T-helper 1 cell treated with Interleukin-12 subunit alpha and Interleukin-12 subunit beta and Interleukin-4 antibody, amounts not matched to agents 30 μg/mL and 1 μg/mL, for 36 hours (primary cell): ENCODE measurements around the gene GAB2.
A peak's percentile ranks its signal among the peaks of the same experiment; 100 is the strongest.

Experiments
- H3K27ac Mint-ChIP-seq: one replicate; pipeline ENCODE4 v1.8.0; 2021; ENCODE audit warnings: mild to moderate bottlenecking, mixed read lengths
- H3K27me3 Mint-ChIP-seq: one replicate; pipeline ENCODE4 v1.8.0; 2021; ENCODE audit warnings: low read depth, mixed read lengths
- H3K36me3 Mint-ChIP-seq: one replicate; pipeline ENCODE4 v1.8.0; 2021; ENCODE audit warnings: low read depth, mixed read lengths
- H3K4me1 Mint-ChIP-seq: one replicate; pipeline ENCODE4 v1.8.0; 2021; ENCODE audit warnings: low read depth, mixed read lengths
- H3K4me3 Mint-ChIP-seq: one replicate; pipeline ENCODE4 v1.8.0; 2021; ENCODE audit warnings: mild to moderate bottlenecking, moderate library complexity, mixed read lengths
- H3K9me3 Mint-ChIP-seq: one replicate; pipeline ENCODE4 v1.8.0; 2021; ENCODE audit warnings: mixed read lengths

The GAB2 gene

DNA sequence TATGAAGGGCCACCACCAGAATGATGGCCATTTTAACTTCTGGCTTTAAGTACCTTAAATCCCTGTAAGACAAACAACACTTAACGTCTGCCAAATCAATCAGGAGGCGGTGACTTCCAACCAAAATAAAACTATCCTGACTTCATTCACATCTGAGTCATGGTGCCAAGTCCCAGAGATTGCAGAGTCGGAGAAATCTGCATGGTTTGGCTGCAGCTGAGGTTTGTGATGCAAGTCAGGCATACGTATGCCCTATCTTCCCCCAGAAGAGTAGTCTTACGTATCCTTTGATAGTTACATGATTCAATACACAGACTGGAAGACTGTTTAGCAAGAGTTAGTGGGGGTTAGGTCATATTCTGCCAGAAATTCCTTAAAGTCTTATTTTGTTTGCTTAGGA is 1.7 kb upstream of the GAB2 start:
- H3K9me3 Mint-ChIP-seq, result no peaks in the 10 kb centered on the region
- H3K4me1 Mint-ChIP-seq, result peaks cover 57% of the 10 kb centered on the region
- peaks cover 14% of the 10 kb centered on the region for H3K36me3 Mint-ChIP-seq
- H3K27me3 Mint-ChIP-seq, result peaks cover 27% of the 10 kb centered on the region
- H3K4me3 Mint-ChIP-seq, result peak overlapping the region; percentile 80
- H3K27ac Mint-ChIP-seq, result peak overlapping the region; percentile 58

- Mint-ChIP-seq H3K4me1 (peaks cover 54% of the 10 kb centered on the region), H3K27me3 (peaks cover 27% of the 10 kb centered on the region), H3K27ac (peak overlapping the region; percentile 79), H3K9me3 (no peaks in the 10 kb centered on the region), H3K36me3 (peaks cover 12% of the 10 kb centered on the region), H3K4me3 (peak overlapping the region; percentile 80)
These were observed 1.1 kb upstream of the GAB2 start for GRCh38 chr11:78418584-78419211.

DNA sequence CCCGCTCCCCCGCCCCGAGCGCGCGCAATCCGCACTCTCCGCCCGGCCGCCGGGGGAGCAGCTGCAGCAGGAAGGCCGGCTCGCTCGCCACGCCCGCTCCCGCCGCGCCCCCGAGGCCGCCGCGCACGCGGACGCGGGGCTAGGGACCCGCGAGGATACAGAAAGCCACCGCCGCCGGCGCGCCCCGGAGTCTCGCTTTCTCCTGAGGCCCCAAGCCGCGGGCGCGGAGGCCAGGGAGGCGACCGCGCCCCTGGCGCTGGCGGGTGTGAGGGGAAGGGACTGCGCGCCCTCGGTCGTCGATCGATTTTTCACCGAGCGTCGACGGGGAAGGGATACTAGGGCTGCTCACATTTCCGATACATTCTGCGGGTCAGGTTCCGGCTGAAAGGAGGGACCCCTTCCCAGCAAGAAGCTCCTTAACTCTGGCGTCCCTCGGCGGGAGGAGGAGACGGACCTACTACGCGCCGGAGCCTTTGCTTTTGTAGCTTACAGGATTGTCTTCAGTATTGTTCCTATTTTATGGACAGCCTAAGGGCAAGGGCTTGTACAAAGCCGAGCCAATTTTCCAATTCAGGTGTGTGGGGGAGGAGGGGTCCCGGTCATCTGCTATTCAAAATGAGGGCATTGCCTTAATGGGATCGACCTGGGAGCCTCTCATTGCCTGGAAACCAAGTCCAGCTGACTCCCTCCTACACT is 416 bp upstream of the GAB2 start:
- H3K36me3 Mint-ChIP-seq, result peaks cover 17% of the 10 kb centered on the region
- H3K27me3 Mint-ChIP-seq, result peaks cover 25% of the 10 kb centered on the region
- no peaks in the 10 kb centered on the region for H3K9me3 Mint-ChIP-seq
- peak overlapping the region; percentile 80 for H3K4me3 Mint-ChIP-seq
- H3K4me1 Mint-ChIP-seq, result peaks cover 59% of the 10 kb centered on the region
- peak overlapping the region; percentile 79 for H3K27ac Mint-ChIP-seq

GRCh38 chr11:78416285-78417174 is 1.1 kb downstream of the GAB2 start:
- H3K4me1 Mint-ChIP-seq, result peaks cover 63% of the 10 kb centered on the region
- peaks cover 23% of the 10 kb centered on the region for H3K36me3 Mint-ChIP-seq
- H3K9me3 Mint-ChIP-seq, result no peaks in the 10 kb centered on the region
- H3K4me3 Mint-ChIP-seq, result peak overlapping the region; percentile 98
- peaks cover 24% of the 10 kb centered on the region for H3K27me3 Mint-ChIP-seq
- peak overlapping the region; percentile 95 for H3K27ac Mint-ChIP-seq

GRCh38 chr11:78415338-78415737 is 2.3 kb downstream of the GAB2 start:
- peak overlapping the region; percentile 70 for H3K4me3 Mint-ChIP-seq
- peak overlapping the region; percentile 64 for H3K27ac Mint-ChIP-seq
- H3K27me3 Mint-ChIP-seq, result peaks cover 23% of the 10 kb centered on the region
- H3K9me3 Mint-ChIP-seq, result peaks cover 3% of the 10 kb centered on the region
- peaks cover 24% of the 10 kb centered on the region for H3K36me3 Mint-ChIP-seq
- peaks cover 53% of the 10 kb centered on the region for H3K4me1 Mint-ChIP-seq

- Mint-ChIP-seq H3K4me3 (no peak overlapping the region), H3K4me1 (peaks cover 49% of the 10 kb centered on the region), H3K36me3 (peaks cover 28% of the 10 kb centered on the region), H3K9me3 (peaks cover 12% of the 10 kb centered on the region), H3K27me3 (peaks cover 18% of the 10 kb centered on the region), H3K27ac (no peak overlapping the region)
These were observed 3.1 kb downstream of the GAB2 start for GRCh38 chr11:78414321-78415051.

DNA sequence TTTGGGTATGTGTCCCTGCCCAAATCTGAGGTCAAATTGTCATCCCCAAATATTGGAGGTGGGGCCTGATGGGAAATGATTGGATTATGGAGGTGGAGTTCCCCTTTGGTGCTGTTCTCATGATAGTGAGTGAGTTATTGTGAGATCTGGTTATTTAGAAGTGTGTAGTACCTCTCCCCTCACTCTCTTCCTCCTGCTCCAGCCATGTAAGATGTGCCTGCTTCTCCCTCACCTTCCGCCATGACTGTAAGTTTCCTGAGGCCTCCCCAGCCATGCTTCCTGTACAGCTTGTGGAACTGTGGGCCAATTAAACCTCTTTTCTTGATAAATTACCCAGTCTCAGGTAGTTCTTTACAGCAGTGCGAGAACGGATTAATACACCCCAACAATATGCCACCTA is 9.0 kb downstream of the GAB2 start:
- no peaks in the 10 kb centered on the region for H3K27me3 Mint-ChIP-seq
- peaks cover 49% of the 10 kb centered on the region for H3K36me3 Mint-ChIP-seq
- peaks cover 33% of the 10 kb centered on the region for H3K4me1 Mint-ChIP-seq
- no peak overlapping the region for H3K27ac Mint-ChIP-seq
- no peak overlapping the region for H3K4me3 Mint-ChIP-seq
- peaks cover 35% of the 10 kb centered on the region for H3K9me3 Mint-ChIP-seq

DNA sequence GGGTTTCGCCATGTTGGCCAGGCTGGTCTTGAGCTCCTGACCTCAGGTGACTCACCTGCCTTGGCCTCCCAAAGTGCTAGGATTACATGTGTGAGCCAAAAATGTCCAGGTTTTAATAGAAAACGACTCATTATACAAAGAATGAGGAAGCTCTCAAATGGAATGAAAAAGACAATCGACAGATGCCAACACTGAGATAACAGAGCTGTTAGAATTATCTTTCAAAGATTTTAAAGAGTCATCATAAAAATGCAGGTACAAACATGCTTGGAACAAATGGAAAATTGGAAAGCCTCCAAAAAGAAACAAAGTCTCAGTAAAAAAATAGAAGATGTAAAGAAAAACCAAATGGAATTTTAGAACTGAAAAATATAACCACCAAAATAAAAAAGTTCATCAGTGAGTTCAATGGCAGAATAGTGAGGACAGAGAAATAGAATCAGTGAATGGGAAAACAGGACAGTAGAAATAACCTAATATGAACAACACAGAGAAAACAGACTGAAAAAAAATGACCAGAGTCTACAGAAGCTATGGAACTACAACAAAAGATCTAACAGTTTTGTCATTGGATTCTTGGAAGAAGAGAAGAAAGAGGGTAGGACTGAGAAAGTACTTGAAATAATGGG is 10.9 kb downstream of the GAB2 start:
- no peaks in the 10 kb centered on the region for H3K27me3 Mint-ChIP-seq
- no peak overlapping the region for H3K27ac Mint-ChIP-seq
- peaks cover 35% of the 10 kb centered on the region for H3K9me3 Mint-ChIP-seq
- H3K4me3 Mint-ChIP-seq, result no peak overlapping the region
- peaks cover 38% of the 10 kb centered on the region for H3K36me3 Mint-ChIP-seq
- H3K4me1 Mint-ChIP-seq, result peaks cover 23% of the 10 kb centered on the region

- H3K36me3 Mint-ChIP-seq, result peaks cover 34% of the 10 kb centered on the region
- peaks cover 26% of the 10 kb centered on the region for H3K4me1 Mint-ChIP-seq
- H3K9me3 Mint-ChIP-seq, result peaks cover 31% of the 10 kb centered on the region
- no peak overlapping the region for H3K27ac Mint-ChIP-seq
- H3K4me3 Mint-ChIP-seq, result no peak overlapping the region
- no peaks in the 10 kb centered on the region for H3K27me3 Mint-ChIP-seq
These were observed 11.8 kb downstream of the GAB2 start for GRCh38 chr11:78405805-78406204.

- H3K9me3 Mint-ChIP-seq, result peaks cover 20% of the 10 kb centered on the region
- H3K27ac Mint-ChIP-seq, result no peak overlapping the region
- H3K4me3 Mint-ChIP-seq, result no peak overlapping the region
- H3K36me3 Mint-ChIP-seq, result peaks cover 27% of the 10 kb centered on the region
- no peaks in the 10 kb centered on the region for H3K27me3 Mint-ChIP-seq
- peaks cover 31% of the 10 kb centered on the region for H3K4me1 Mint-ChIP-seq
These were observed 13.8 kb downstream of the GAB2 start for GRCh38 chr11:78403781-78404180.

DNA sequence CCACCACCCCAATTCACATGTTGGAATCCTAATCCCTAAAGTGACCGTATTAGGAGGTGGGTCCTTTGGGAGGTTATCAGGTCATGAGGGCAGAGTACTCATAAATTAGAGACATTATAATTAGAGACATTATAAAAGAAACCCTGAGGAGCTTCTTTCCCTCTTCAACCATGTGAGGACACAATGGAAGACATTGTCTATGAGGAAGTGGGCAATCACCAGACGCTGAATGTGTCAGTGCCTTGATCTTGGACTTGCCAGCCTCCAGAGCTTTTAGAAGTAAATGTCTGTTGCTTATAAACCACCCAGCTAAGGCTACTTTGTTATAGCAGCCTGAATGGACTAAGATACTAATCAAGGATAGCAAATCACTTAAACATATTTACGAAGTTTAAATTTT is 14.8 kb downstream of the GAB2 start:
- H3K9me3 Mint-ChIP-seq, result peaks cover 12% of the 10 kb centered on the region
- no peak overlapping the region for H3K27ac Mint-ChIP-seq
- H3K4me1 Mint-ChIP-seq, result peaks cover 30% of the 10 kb centered on the region
- H3K27me3 Mint-ChIP-seq, result no peaks in the 10 kb centered on the region
- no peak overlapping the region for H3K4me3 Mint-ChIP-seq
- peaks cover 20% of the 10 kb centered on the region for H3K36me3 Mint-ChIP-seq

GRCh38 chr11:78400702-78401101 is 16.9 kb downstream of the GAB2 start:
- Mint-ChIP-seq H3K4me3 (no peak overlapping the region), H3K4me1 (peaks cover 28% of the 10 kb centered on the region), H3K27me3 (no peaks in the 10 kb centered on the region), H3K9me3 (no peaks in the 10 kb centered on the region), H3K36me3 (peaks cover 6% of the 10 kb centered on the region), H3K27ac (no peak overlapping the region)

- no peak overlapping the region for H3K27ac Mint-ChIP-seq
- no peaks in the 10 kb centered on the region for H3K9me3 Mint-ChIP-seq
- peaks cover 28% of the 10 kb centered on the region for H3K4me1 Mint-ChIP-seq
- H3K36me3 Mint-ChIP-seq, result peaks cover 3% of the 10 kb centered on the region
- H3K4me3 Mint-ChIP-seq, result no peak overlapping the region
- no peaks in the 10 kb centered on the region for H3K27me3 Mint-ChIP-seq
These were observed 17.5 kb downstream of the GAB2 start for GRCh38 chr11:78400116-78400515.

GRCh38 chr11:78399136-78399535 is 18.5 kb downstream of the GAB2 start:
- Mint-ChIP-seq H3K36me3 (peaks cover 8% of the 10 kb centered on the region), H3K27ac (no peak overlapping the region), H3K27me3 (no peaks in the 10 kb centered on the region), H3K4me3 (no peak overlapping the region), H3K9me3 (no peaks in the 10 kb centered on the region), H3K4me1 (peaks cover 26% of the 10 kb centered on the region)
